BJ (cell line): ENCODE results near the gene RBP5. TPM values are rescaled to one million over a fixed set of nuclear protein-coding genes. Genes with fewer than 3 reads are reported as not detected.

Experiments used
- CTCF ChIA-PET: fragments of 350-600 bp; formaldehyde crosslinking; extraction: SDS; loops from one replicate; lab custom pipeline; 2021; ENCODE audit warnings: antibody characterized with exemption, inconsistent platforms; lab: Yijun Ruan, JAX
- POLR2A ChIA-PET: fragments of 300-600 bp; sonication (Branson Sonifier 250); formaldehyde crosslinking; extraction: SDS; loops from one replicate; lab custom pipeline; 2021; ENCODE audit warnings: antibody characterized with exemption; lab: Charles Lee
- DNase-seq: peaks from one replicate; pipeline ENCODE4 v3.0.0-alpha.2; 2011; ENCODE audit warnings: low read depth
- H3K27me3 ChIP-seq: 2 replicates; pipeline ENCODE4 v1.6.0; 2011; ENCODE audit warnings: low read length; ENCODE audit not compliant: control insufficient read depth, insufficient read depth
- H3K36me3 ChIP-seq: 2 replicates; pipeline ENCODE4 v1.5.1; 2011; ENCODE audit warnings: low read length; ENCODE audit not compliant: control insufficient read depth, insufficient read depth
- H3K4me3 ChIP-seq: 2 replicates; pipeline ENCODE4 v1.5.1; 2011; ENCODE audit warnings: low read depth, mild to moderate bottlenecking, control low read depth, low read length
- polyA plus RNA-seq: library from polyadenylated mRNA; depleted of rRNA; stranded (reverse); fragments of >200 nt; gene quantifications from 2 replicates; pipeline ENCODE4 v1.2.3, GENCODE V29; 2011
- TF ChIP-seq, protein P1 (sequence below): IDR thresholded peaks from 2 replicates; pipeline ENCODE4 v1.5.1; 2011; ENCODE audit warnings: low read depth, mild to moderate bottlenecking, control low read depth, inconsistent platforms, low read length, moderate library complexity; ENCODE audit not compliant: insufficient read depth

RBP5 gene
- polyA plus RNA-seq, 1 experiment = not detected

DNA sequence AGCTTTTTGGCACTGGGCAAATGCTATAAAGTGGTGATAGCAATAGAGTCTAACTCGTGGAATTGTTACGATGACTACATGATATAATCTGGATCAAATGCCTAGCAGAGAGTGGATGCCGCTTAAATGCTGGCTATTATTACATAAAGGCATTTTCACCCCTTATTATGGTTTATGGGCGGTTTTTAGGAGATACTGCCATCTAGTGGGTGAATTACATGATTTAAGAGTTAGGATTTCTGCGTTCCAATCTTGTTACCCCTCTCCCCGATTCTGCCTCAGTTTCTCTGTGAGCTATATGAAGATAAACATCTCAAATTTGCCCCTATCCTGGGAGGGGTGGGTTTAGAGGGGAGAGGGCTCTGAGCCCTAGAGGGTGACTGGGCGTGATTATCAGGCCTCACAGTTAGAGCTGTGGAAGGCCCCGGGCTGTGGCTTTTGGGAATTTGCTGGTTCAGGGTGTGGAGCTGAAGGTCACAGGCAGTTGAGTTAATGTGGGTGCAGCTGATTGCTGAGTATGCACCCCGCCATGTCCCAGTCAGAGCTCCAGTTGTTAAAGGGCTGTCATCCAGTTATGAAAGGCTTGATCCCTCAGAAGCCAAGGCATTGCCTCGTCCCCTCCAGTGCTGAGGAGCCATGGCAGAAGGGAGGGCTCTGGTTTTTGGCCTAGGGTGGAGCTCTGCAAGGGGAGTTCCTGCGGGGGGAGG, 15.9 kb upstream of the RBP5 start:
- Histone ChIP-seq H3K27me3 (no peaks in the 10 kb centered on the region), H3K4me3 (no peak overlapping the region), H3K36me3 (peaks cover 20% of the 10 kb centered on the region)
- ChIA-PET POLR2A (interaction anchor here (0.7 kb wide), 1 partner anchor 10 kb away, joined by 7 read pairs; no protein-coding TSS in a partner anchor), CTCF (interaction anchor here (0.6 to 5.2 kb wide), 19 partner anchors 9 to 722 kb away, joined by 3 to 46 read pairs (median 6); partner anchors contain the start of genes C1S and PEX5)
- DNase-seq = no peak
- TF ChIP-seq, protein P1, sequence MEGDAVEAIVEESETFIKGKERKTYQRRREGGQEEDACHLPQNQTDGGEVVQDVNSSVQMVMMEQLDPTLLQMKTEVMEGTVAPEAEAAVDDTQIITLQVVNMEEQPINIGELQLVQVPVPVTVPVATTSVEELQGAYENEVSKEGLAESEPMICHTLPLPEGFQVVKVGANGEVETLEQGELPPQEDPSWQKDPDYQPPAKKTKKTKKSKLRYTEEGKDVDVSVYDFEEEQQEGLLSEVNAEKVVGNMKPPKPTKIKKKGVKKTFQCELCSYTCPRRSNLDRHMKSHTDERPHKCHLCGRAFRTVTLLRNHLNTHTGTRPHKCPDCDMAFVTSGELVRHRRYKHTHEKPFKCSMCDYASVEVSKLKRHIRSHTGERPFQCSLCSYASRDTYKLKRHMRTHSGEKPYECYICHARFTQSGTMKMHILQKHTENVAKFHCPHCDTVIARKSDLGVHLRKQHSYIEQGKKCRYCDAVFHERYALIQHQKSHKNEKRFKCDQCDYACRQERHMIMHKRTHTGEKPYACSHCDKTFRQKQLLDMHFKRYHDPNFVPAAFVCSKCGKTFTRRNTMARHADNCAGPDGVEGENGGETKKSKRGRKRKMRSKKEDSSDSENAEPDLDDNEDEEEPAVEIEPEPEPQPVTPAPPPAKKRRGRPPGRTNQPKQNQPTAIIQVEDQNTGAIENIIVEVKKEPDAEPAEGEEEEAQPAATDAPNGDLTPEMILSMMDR = peak; percentile 51

DNA sequence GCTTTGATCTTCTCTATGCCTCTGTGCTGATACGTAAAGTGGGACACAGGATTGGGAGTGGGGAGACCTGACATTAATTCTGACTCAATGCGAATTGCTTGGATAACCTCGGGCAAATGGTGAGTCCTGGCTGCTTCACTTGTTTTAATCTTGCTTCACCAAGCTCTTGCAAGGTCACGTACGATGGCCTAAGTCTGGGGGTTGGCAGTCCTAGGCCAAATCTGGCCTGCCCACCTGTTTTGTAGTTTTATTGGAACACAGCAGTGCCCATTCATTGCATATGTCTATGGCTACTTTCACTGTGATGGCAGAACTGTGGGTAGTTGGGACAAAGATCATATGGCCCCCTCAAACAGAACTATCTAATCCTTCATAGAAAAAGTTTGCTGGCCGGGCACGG, 14.9 kb upstream of the RBP5 start:
- TF ChIP-seq, protein P1 = no peak
- ChIA-PET POLR2A (no interaction called here), CTCF (interaction anchor here (0.6 to 5.2 kb wide), 10 partner anchors 11 to 494 kb away, joined by 3 to 46 read pairs (median 12); partner anchors contain the start of genes C1S and PEX5)
- no peak for DNase-seq
- Histone ChIP-seq H3K36me3 (peaks cover 13% of the 10 kb centered on the region), H3K27me3 (no peaks in the 10 kb centered on the region), H3K4me3 (no peak overlapping the region)

DNA sequence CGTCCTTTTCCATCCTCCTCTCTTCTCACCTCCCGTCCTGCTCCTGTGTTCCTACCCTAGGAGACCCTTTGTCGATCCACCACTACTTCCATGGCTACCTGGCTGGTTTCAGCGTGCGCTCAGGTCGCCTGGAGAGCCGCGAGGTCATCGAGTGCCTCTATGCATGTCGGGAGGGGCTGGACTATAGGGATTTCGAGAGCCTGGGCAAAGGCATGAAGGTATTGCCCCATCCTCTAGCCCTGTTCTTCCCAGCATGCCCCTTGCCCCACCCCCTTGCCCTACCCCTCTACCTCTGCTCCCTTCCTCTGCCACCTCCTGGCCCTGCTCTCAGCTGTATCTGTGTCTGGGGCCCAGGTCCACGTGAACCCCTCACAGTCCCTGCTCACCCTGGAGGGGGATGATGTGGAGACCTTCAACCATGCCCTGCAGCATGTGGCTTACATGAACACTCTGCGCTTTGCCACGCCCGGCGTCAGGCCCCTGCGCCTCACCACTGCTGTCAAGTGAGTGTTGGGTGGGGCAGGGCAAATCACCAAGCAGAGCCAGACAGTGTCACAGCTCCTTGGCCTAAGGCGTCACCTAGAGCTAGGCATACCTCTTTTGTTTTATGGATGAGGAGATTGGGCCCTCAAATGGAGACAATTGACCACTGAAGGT, 14.2 kb upstream of the RBP5 start:
- ChIA-PET POLR2A (no interaction called here), CTCF (interaction anchor here (0.8 to 3.5 kb wide), 12 partner anchors 10 to 495 kb away, joined by 3 to 37 read pairs (median 8); partner anchors contain the start of genes C1S and PEX5)
- Histone ChIP-seq H3K27me3 (no peaks in the 10 kb centered on the region), H3K4me3 (no peak overlapping the region), H3K36me3 (peaks cover 14% of the 10 kb centered on the region)
- TF ChIP-seq, protein P1 = no peak
- no peak for DNase-seq

DNA sequence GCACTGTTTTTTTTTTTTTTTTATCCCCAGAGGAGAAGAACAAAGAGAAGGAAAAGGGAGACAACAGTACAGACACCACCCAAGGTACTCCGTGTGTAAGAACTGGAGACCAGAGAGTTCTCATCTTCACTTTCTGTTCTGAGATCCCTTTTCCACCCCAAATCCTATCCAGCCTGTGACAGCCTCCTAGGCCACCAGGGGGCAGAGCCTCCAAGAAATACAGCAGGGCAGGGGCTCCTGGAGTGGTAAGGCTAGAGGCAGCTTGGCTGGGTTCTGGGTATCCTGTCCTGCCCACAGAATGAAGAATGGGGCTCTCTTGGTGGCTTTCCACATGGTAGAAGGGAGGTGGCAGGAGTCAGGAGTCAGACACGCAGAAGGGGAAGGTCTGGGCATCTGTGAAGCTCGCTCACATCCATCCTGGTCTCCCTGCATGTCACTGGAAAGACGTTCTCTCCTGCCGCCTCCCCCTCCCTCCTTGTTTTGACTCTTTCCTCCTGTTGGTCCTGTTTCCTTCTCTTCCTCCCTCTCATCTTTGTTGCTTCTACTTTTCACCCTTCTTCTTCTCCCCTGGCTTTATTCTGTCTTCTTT, 13.5 kb upstream of the RBP5 start:
- TF ChIP-seq, protein P1 = peak; percentile 88
- no peak overlapping the region for H3K4me3 ChIP-seq
- H3K27me3 ChIP-seq = no peaks in the 10 kb centered on the region
- no peak for DNase-seq
- peaks cover 14% of the 10 kb centered on the region for H3K36me3 ChIP-seq
- ChIA-PET POLR2A (no interaction called here), CTCF (interaction anchor here (0.8 to 3.5 kb wide), 11 partner anchors 9 to 495 kb away, joined by 3 to 25 read pairs (median 4); partner anchors contain the start of genes C1S and PEX5)
